Measurements from ENCODE around the gene DNASE1L1.

The DNASE1L1 gene

GRCh38 chrX:154367474-154368308, 41.4 kb downstream of the DNASE1L1 start:
- DNase-seq (ENCODE audit: low read depth in 2 of 2): no peak

GRCh38 chrX:154366666-154367055, 42.4 kb downstream of the DNASE1L1 start:
- DNase-seq (ENCODE audit: low read depth in 2 of 2): no peak

DNA sequence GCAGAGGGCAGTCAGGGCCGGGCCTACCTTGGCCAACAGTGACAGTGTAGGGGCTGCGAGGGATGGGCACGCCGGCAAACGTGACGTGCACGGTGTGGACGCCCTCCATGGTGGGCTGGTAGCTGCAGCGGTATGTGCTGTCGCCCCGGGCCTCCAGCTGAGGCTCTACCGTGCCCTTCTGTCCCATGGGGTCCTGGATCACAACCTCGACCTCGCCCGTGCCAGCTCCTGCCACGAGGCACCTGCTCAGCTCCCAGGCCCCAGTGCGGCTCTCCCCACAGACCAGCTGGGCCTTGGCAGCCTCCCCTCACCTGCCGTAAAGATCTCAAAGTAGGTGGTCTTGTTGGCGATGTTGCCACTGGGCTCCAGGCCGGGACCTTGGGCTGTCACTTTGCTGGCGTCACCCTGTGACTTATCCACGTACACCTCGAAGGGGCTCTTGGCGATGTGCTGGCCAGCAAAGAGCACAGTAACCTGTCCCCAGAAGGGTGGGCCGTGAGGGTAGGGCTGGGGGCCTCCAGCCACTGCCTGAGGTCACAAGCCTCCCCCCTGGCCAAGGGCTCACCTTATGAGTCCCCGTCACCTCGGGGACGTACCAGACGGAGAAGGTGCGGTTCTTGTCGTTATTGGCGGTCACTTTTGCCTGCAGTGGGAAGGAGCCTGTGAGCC, 42.9 kb downstream of the DNASE1L1 start:
- DNase-seq (ENCODE audit: low read depth in 2 of 2): no peak

GRCh38 chrX:154365052-154365600, 43.9 kb downstream of the DNASE1L1 start:
- no peak for DNase-seq (ENCODE audit: low read depth in 2 of 2)

DNA sequence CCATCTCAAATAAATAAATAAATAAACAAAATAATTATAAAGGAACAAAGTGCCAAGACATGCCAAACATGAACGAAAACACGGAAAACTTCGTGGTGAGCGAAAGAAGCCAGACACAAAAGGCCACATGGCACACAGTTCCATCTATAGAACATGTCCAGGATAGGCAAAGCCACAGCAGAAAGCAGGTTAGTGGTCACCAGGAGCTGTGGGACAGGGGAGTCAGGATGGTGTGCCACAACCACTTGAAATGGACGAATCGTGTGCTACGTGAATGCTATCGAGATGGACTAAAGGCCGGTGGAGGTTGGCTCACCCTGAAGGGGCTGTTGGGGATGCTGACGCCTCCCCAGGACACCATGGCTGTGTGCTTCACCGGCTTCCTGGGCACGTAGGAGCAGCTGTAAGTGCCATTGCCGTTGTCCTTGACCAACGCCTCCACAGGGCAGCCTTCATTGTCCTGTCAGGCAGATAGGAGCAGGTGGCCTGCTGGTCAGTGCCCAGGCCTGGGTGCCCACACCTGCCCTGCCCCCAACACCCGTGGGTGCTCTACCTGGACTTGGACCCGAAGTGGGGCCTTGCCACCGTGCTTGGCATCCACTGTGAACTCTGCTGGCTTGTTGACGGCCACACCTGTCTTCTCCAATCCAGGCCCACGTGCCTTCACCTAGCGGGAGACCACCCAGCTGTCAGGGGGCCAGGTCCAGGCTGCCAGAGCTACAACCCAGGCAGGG, 45.2 kb downstream of the DNASE1L1 start:
- no peak for DNase-seq (ENCODE audit: low read depth in 2 of 2)

GRCh38 chrX:154362085-154362742, 46.8 kb downstream of the DNASE1L1 start:
- DNase-seq (ENCODE audit: low read depth in 2 of 2): no peak

DNA sequence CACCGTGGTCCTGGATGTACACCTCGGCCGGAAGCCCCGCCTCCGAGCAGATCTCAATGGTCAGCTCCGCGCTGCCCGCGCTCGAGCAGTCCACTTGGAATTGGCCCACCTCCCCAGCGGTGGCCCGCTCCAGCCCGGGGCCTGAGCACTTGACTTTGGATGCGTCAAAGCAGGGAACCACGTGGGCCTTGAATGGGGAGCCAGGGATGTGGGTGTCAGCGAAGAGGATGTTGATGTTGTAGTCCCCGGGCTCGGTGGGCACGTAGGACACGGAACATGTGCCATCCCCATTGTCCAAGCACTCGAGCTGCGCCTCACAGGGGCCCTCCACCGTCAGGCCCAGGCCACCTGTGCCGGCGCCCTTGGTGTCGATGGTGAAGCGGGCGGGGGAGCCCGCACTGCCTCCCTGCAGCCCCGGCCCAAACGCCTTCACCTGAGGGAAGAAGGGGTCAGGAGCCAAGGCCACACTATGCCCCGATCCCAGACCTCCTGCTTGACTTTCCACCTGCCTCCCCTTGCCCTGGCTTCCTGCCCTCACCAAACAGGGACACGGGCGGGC, 48.8 kb downstream of the DNASE1L1 start:
- DNase-seq (ENCODE audit: low read depth in 2 of 2): no peak

DNA sequence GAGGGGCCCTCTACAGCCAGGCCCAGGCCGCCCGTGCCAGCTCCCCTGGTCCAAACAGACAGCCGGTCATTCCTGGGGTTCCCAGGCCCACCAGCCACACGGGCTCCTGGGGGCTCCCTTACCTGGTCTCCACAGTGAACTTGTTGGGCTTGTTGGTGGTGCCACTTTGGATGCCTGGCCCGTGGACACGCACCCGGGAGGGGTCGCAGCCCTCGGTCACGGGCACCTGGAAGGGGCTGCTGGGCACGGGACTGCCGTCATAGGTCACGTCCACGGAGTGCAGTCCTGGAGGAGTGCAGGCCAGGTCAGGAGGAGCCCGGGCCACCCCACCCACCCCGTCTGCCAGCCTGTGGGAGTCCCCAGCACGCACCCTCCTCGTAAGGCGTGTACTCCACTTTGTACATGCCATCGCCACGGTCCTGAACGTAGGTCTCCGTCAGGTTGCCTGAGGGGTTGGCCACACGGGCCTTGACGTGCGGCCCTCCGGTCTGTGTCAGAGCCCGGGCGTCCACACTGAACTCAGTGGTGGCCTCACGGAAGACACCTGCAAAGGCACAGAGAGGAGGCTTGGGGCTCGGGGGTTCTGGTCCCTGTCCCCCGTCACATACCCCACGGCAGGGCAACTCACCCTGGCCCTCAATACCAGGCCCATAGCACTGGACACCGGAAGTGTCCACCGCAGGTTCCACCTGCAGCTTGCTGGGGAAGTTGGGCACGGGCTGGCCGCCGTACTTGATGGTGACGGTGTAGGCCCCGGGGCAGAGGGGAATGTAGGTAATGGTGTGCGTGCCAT, 49.5 kb downstream of the DNASE1L1 start:
- DNase-seq (ENCODE audit: low read depth in 2 of 2): no peak

DNA sequence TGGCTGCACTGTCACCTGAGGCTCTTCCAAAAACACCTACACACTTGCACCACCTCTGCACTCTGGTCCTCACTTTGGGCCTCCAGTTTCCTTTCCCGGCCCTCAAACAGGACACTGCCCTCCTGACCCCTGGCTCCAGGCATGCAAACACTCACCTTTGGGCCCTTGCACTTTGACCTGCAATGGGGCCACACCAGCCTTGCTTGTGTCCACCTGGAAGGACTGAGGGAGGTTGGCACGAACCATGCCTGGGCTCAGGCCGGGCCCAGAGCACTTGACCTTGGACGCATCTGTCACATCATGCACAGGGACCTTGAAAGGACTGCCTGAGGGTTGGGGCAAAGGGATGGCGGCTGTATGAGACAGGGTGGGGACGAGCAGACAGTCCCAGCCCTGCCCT, 50.2 kb downstream of the DNASE1L1 start:
- no peak for DNase-seq (ENCODE audit: low read depth in 2 of 2)

- no peak for DNase-seq (ENCODE audit: low read depth in 2 of 2)
These were observed 51.0 kb downstream of the DNASE1L1 start for GRCh38 chrX:154358011-154358410.

DNA sequence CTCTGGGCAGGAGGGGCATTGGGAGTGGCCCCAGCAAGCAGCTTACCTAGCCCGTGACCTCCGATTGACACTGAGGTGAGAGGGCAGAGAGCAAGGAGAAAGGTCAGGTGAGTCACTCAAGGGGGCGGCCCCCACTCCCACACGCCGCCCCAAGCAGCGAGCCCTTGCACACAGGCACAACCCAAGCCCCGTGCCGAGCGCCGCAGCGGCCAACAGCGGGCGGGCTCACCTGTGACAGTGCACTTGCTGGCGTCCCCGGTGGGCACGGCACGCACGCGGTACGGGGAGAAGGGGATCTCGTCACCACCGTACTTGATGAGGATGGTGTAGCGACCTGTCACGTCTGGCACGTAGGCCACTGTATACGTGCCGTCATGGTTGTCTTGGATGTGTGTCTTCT, 51.8 kb downstream of the DNASE1L1 start:
- DNase-seq (ENCODE audit: low read depth in 2 of 2): no peak

DNA sequence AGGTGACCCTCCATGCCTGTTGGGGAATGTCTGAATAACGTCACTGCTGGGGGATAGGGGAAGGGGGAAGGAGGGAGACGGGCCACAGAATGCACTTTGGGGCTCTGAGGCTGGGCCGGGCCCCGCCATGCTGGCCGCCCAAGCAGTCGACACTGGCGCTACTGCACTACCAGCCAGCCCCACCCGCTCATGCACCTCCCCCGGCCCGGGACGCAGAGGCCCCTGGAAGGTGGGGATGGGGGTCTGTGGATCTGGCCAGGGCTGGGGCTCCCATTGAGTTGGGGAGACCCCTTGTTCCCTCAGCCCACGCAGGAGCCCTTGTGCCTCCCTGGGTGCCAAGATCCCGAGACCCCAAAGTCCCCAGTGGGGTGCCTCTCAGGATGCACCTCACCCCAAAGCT, 52.5 kb downstream of the DNASE1L1 start:
- DNase-seq (ENCODE audit: low read depth in 2 of 2): no peak

GRCh38 chrX:154355776-154356140, 53.3 kb downstream of the DNASE1L1 start:
- no peak for DNase-seq (ENCODE audit: low read depth in 2 of 2)

DNA sequence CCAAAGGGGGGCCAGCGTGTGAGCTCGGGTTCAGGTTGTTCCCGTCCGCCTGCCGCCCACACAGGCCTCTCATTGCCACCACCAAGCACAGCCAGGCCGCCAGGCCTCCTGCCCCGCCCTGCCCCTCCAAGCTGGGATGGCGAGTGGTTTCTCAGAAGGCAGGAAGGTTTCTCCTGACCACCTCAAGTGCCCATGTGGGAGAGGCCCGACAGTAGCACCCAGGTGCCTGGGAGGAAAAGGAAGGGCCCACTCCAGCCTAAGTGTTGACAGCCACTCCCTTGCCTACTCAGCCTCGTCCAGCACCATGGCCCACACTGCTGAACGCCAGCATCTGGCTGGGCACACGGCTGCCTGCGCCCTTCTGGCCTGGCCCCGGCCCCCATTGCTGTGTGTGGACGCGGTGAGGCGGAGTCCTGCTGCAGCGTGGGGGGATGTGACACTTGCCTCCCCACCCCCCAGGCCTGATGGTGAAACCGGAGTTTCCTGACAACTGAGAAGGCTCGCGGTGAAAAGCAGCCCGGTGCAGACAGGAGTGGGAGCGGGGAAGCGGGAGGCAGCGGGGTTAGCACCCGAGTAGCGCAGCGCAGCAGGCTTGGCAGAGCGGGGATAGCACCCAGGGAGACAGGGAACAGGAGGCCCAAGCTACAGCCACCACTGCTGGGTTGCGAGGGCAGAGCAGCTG, 53.8 kb downstream of the DNASE1L1 start:
- no peak for DNase-seq (ENCODE audit: low read depth in 2 of 2)

GRCh38 chrX:154354516-154354915, 54.5 kb downstream of the DNASE1L1 start:
- no peak for DNase-seq (ENCODE audit: low read depth in 2 of 2)

DNA sequence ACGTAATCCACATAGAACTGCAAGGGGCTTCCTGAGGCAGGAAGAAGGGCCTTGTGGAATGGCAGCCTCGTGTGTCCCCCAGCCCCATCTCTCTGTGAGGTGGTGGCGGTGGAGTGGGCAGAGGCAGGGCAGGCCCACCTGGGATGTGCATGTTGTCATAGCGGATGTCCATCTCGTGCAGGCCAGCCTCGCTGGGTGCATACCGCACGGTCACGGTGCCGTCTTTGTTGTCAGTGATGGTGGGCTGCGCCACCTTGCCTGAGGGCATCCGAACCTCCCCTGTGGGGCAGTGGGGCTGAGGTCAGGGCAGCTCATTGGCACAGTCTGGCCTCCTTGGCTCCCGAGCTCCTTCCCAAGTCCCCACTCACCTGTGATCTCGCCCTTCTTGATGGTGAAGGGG, 55.0 kb downstream of the DNASE1L1 start:
- DNase-seq (ENCODE audit: low read depth in 2 of 2): no peak

DNA sequence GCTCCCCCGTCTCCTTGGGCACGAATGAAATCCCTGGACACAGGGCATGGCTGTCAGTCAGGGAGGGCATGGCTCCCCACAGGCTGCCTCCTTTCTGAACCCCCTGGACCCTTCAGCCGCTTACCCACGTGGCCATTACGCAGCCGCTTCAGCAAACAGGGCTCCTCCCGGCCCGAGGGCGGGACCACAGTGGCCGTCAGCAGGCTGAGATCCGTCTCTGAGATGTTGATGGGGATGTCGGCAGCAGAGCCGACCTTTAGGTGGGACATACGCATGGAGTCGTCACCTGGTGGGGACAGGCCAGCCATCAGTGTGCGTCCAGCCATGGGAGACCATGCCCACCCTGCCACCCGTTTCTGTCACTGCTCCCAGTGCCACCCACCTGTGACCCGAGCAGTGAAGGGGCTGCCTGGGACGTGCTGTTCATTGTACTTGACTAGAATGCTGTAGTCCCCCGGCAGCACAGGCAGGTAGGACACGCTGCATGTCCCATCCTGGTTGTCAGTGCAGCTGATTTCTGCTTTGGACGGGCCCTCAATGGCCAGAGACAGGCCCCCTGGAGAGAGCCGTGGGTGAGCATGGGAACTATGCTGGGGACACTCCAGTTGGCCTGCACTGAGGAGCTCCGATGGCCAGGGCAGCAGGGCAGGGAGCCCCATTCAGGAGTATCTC, 55.7 kb downstream of the DNASE1L1 start:
- no peak for DNase-seq (ENCODE audit: low read depth in 2 of 2)

DNA sequence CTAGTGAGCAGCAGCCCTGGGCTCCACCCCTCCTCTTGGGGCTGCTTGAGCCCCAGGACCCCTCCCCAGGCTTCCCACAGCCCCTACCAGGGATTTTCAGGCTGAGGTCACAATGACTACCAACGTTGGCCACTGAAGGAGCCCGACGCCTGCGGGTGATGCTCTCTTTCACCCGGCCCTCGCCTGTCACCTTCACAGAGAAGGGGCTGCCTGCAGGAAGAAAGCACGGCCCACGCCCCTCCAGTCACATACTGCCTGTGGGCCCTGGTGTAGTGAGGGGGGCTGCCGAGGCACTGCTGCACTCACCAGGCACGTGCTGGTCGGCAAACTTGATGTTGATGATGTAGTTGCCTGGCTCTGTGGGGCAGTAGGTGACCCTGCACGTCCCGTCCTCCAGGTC, 56.6 kb downstream of the DNASE1L1 start:
- DNase-seq (ENCODE audit: low read depth in 2 of 2): no peak

DNA sequence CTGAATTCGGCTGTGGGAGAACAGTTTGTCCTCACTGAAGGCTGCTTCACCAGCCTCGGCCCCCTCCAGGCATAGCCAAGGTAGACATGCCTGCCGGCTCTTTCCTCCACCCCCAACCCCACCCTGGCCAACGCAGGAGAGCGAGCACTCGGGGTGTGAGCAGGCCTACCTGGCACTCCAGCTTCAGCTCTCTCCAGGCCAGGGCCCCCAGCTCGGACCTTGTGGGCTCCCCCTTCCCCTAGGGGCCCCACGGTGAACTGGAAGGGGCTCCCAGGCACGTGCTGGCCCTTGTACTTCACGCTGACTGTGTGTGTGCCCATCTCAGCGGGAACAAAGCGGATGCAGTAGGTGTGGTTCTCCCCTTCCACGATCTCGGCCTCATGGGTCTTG, 57.0 kb downstream of the DNASE1L1 start:
- no peak for DNase-seq (ENCODE audit: low read depth in 2 of 2)

Data from stimulated activated CD8-positive, alpha-beta memory T cell treated with anti-CD3 and anti-CD28 coated beads, Interleukin-7, amount 100 ng/mL, for 1 hour (primary cell).